ENCODE measurements around the gene CACNA1A.

Gene CACNA1A

GRCh38 chr19:13314761-13315160 is 191.5 kb downstream of the CACNA1A start:
- no peak for DNase-seq (ENCODE audit: low read depth, low spot score)

DNA sequence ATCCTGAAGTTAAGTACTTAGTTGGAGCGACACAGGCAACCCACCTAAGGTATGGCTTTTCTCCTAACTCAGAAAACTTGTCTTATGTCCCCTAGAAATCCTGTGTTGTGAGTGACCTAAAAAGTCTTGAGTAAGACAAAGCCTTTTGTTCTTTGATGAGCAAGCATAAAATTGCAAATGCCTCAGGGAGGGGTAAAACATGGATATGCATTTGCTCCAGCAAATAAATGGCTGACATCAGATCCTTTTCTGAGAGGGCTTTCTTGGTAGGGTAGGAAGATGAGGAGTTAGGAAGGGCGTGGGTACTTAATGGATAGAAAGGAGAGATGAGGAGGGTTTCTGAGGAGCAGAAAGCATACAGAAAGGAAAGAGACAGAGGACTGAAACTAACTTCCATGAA is 192.4 kb downstream of the CACNA1A start:
- DNase-seq (ENCODE audit: low read depth, low spot score): no peak

DNA sequence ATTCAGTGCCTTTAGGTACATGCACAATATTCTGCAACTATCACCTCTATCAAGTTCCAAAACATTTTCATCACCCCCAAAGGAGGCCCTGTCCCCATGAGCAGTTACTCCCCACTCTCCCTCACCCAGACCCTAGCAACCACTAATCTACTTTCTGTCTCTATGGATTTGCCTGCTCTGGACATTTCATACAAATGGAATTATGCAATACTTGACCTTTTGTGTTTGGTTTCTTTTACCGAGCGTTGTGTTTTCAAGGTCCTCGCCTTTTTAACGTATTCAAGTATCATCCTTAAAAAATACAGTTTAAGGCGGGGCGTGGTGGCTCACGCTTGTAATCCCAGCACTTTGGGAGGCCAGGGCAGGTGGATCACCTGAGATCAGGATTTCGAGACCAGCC is 196.4 kb downstream of the CACNA1A start:
- DNase-seq (ENCODE audit: low read depth, low spot score): no peak

DNA sequence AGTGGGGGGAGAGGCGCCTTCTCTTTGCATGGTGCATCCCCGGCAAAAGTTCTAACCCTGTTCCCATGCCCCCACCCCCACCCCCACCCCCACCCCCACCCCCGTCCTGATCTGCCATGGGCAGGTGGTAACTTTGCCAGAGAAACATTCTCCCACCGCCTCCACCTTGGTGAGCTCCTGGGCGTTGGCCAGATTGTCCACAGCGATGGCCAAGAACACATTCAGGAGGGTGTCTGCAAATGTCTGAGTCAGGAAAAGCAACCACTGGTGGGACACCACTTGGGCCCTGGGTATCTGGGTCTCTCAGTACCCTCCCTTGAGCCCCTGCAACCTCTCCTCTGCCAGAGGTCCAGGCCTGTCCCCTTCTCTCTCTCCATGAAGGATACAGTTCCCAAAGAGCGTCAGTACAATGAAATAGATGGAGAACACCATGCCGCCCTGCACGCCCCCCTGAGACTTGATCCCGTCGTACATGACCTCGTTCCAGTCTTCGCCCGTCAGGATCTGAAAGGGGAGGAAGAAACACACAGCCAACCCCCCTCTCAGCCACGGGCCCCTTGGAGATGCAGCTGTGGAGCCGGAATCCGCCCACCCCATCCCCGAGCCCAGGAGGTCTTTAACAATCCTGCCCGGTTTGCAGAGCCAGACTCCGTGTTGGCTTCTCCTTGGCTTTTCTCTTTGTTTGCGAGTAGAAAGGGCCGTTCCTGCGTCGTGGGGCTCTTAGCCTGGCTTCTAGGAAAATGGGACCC is 202.7 kb downstream of the CACNA1A start:
- no peak for DNase-seq (ENCODE audit: low read depth, low spot score)

GRCh38 chr19:13302526-13303270 is 203.6 kb downstream of the CACNA1A start:
- DNase-seq (ENCODE audit: low read depth, low spot score): no peak

- no peak for DNase-seq (ENCODE audit: low read depth, low spot score)
Measured at GRCh38 chr19:13301627-13302334, 204.5 kb downstream of the CACNA1A start.

DNA sequence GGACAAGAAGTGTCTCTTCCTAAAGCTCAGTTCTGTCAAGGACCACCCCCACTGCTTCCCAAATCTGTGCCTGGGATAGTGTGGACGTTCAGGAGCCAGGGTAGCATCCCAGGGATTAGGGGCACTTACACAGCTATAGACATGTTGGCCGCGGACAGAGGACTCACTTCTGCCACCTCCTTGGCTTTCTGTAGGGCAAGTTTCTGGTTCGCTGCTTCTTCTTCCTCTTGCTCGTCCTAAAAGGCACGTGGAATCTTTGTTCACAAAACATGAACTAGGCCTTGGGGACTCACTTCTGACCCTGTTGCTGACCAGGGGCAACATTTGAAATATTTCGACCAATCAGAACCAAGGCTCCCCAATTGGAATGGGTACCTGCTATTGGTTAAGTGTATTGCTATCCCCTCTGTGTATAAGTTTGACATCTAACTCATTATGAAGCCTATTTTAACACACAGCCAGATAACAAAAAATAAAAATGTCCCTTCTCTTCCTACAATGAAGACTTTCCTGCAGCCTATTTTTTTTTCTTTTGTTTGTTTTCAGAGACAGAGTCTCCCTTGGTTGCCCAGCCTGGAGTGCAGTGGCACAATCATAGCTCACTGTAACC is 205.8 kb downstream of the CACNA1A start:
- DNase-seq (ENCODE audit: low read depth, low spot score): no peak

DNA sequence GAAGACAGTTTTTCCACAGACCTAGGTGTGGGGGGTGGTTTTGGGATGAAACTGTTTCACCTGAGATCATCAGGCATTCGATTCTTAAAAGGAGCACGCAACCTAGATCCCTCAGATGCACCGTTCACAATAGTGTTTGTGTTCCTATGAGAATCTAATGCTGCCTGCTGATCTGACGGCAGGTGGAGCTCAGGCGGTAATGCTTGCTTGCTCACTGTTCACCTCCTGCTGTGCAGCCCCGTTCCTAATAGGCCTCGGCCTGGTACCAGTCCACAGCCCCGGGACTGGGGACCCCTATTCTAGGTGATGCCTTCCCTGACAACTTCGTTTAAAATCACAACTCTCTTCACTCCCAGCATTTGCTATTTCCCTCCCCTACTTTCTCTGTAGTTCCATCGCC is 206.4 kb downstream of the CACNA1A start:
- no peak for DNase-seq (ENCODE audit: low read depth, low spot score)

- no peak for DNase-seq (ENCODE audit: low read depth, low spot score)
Measured at GRCh38 chr19:13298565-13299481, 207.5 kb downstream of the CACNA1A start.

DNA sequence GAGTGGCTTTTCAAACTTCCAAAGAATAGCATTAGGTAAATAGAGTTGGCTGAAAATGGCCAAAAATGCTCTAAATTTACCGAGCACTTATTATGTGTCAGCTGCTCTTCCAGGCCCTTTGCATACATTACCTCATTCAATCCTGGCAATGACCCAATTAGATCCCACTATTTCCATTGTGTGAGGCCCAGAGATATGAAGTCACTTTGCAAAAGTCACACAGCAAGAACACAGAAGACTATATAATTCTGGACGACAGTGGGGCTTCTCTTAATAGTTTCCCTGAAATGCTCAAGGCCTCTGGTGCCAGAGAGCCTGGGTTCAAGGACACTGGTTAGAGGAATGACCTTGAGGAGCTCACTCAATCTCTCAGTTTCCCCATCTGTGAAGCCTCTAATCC is 209.3 kb downstream of the CACNA1A start:
- no peak for DNase-seq (ENCODE audit: low read depth, low spot score)

GRCh38 chr19:13294812-13295567 is 211.3 kb downstream of the CACNA1A start:
- DNase-seq (ENCODE audit: low read depth, low spot score): no peak

GRCh38 chr19:13291913-13292312 is 214.4 kb downstream of the CACNA1A start:
- no peak for DNase-seq (ENCODE audit: low read depth, low spot score)

DNA sequence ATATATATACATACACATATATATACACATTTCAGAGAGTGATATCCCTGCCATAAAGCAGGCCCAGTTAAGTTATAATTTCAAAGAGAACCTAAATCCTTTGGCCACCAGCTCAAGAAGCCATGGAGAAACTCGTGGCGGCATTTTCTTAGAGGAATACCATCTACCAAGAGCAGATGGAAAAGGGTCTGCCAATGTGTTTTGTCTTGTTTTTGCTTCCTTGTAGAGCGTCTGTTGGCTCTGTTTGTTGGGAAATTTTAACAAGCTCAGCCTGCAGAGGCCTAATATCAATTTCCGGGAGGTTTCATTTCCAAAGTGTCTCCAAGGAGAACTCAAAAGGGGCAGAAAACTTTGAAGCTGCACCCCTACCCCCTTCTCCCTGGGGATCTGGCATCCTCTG is 215.5 kb downstream of the CACNA1A start:
- DNase-seq (ENCODE audit: low read depth, low spot score): no peak

- no peak for DNase-seq (ENCODE audit: low read depth, low spot score)
Measured at GRCh38 chr19:13289295-13289694, 217.0 kb downstream of the CACNA1A start.

- DNase-seq (ENCODE audit: low read depth, low spot score): no peak
Measured at GRCh38 chr19:13286195-13286985, 219.9 kb downstream of the CACNA1A start.

GRCh38 chr19:13284929-13285928 is 221.1 kb downstream of the CACNA1A start:
- no peak for DNase-seq (ENCODE audit: low read depth, low spot score)

GRCh38 chr19:13283871-13284270 is 222.4 kb downstream of the CACNA1A start:
- DNase-seq (ENCODE audit: low read depth, low spot score): no peak

DNA sequence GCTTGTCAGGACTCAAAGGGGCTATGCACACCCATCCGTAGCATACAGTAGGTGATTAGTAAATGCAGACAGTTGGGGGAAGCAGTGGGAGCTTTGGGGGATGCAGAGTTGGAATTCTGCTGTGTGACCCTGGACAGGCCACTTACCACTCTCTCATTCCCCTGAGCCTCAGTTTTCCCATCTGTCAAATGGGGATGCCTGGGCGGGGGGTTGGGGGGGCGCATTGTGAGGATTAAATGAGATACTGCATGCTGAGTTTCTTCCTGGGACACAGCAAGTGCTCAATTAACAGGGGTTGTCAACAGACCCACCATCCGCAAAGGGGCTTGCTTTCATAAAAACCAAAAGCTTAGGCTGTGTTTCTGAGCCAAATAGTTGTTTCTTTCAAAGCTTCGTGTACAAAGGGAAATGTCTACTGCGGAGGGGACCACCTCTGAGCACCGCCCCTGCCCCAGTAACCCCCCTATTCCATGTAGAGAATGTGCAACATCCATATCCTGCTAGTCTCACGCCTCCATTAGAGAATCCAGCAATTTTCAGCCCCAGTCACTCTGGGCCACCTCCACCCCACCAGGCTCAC is 223.7 kb downstream of the CACNA1A start:
- no peak for DNase-seq (ENCODE audit: low read depth, low spot score)

Data from activated naive CD8-positive, alpha-beta T cell treated with anti-CD3 and anti-CD28 coated beads, Interleukin-2, amount 50 U/mL, for 16 hours (primary cell).